Peyer's patch (tissue), 4 donors: ENCODE results near the gene HELLS. TPM values are rescaled to one million over a fixed set of nuclear protein-coding genes. Genes with fewer than 3 reads are reported as not detected.
"Not testable (repeated sequence)": the region's sequence is repeated elsewhere in the genome, so short reads cannot be mapped to it uniquely, and the experiment has no call there.

Experiments
- DNase-seq, 3 donors: peaks; one replicate each; pipeline ENCODE4 v3.0.0-alpha.2; 2017 to 2019
- H3K27ac ChIP-seq, 4 donors: fragments of 200-600 bp; sonication (generic); one replicate each; pipeline ENCODE4 v1.5.1; 2016 to 2019
- H3K27me3 ChIP-seq, 2 donors: fragments of 200-600 bp; sonication (generic); one replicate each; pipeline ENCODE4 v1.5.1; 2019
- H3K36me3 ChIP-seq, 3 donors: fragments of 200-600 bp; sonication (generic); one replicate each; pipeline ENCODE4 v1.5.1; 2016 to 2019
- H3K4me1 ChIP-seq, 4 donors: fragments of 200-600 bp; sonication (generic); one replicate each; pipeline ENCODE4 v1.5.1; 2016 to 2019
- H3K4me3 ChIP-seq, 4 donors: fragments of 200-600 bp; sonication (generic); 1 replicate in 3 of 4; 2 replicates in 1 of 4; pipeline ENCODE4 v1.5.1; 2016 to 2019; ENCODE audit warnings: mild to moderate bottlenecking in 1 of 4
- H3K9me3 ChIP-seq, 4 donors: fragments of 200-600 bp; sonication (generic); one replicate each; pipeline ENCODE4 v1.5.1; 2016 to 2019; ENCODE audit warnings: mild to moderate bottlenecking in 1 of 4
- CTCF ChIP-seq, 6 experiments: fragments of 450-650 bp in 4 of 6; fragments of 200-600 bp in 2 of 6; sonication (generic) in 1 of 6; IDR thresholded peaks; one replicate each; pipeline ENCODE4 v1.5.1; 2017 to 2019; ENCODE audit warnings: antibody characterized with exemption in 6 of 6, mild to moderate bottlenecking in 3 of 6, moderate library complexity in 1 of 6
- POLR2A ChIP-seq, 2 donors: fragments of 450-650 bp; IDR thresholded peaks; one replicate each; pipeline ENCODE4 v1.5.1; 2017; ENCODE audit warnings: antibody characterized with exemption in 2 of 2, mild to moderate bottlenecking in 2 of 2, moderate library complexity in 2 of 2
- total RNA-seq, 4 donors: library from RNA; depleted of rRNA; stranded (reverse); fragments of >200 nt; gene quantifications; one replicate each; pipeline ENCODE4 v1.1.0, GENCODE V29; 2016

HELLS gene
- total RNA-seq, 4 donors from 2014 or later: 22.1 to 151 (median 34.0) TPM

GRCh38 chr10:94630017-94630688 is 84.6 kb downstream of the HELLS start:
- no peak overlapping the region for H3K4me3 ChIP-seq
- H3K36me3 ChIP-seq: no peaks in the 10 kb centered on the region
- peaks cover 0 to 4% (median 0%) of the 10 kb centered on the region in 4 donors for H3K9me3 ChIP-seq
- DNase-seq: no peak
- TF ChIP-seq POLR2A (IDR thresholded peaks at IDR 0.05) (no peak), CTCF (IDR thresholded peaks at IDR 0.05) (peak; percentile 6 to 74 (median 54))
- no peak overlapping the region for H3K27ac ChIP-seq
- no peaks in the 10 kb centered on the region for H3K4me1 ChIP-seq
- H3K27me3 ChIP-seq: no peaks in the 10 kb centered on the region

- no peaks in the 10 kb centered on the region for H3K4me1 ChIP-seq
- H3K9me3 ChIP-seq: peaks cover 0 to 4% (median 0%) of the 10 kb centered on the region in 4 donors
- TF ChIP-seq CTCF (IDR thresholded peaks at IDR 0.05): no peak
- no peaks in the 10 kb centered on the region for H3K36me3 ChIP-seq
- H3K27me3 ChIP-seq: no peaks in the 10 kb centered on the region
- no peak overlapping the region for H3K27ac ChIP-seq
- no peak for DNase-seq
- no peak overlapping the region for H3K4me3 ChIP-seq
Observed at GRCh38 chr10:94631077-94631875, 85.7 kb downstream of the HELLS start.

- no peak for DNase-seq
- H3K4me3 ChIP-seq: no peak overlapping the region
- no peak for TF ChIP-seq CTCF (IDR thresholded peaks at IDR 0.05)
- TF ChIP-seq POLR2A (IDR thresholded peaks at IDR 0.05): no peak
- H3K4me1 ChIP-seq: no peaks in the 10 kb centered on the region
- peaks cover 0 to 4% (median 0%) of the 10 kb centered on the region in 4 donors for H3K9me3 ChIP-seq
- no peak overlapping the region for H3K27ac ChIP-seq
- no peaks in the 10 kb centered on the region for H3K27me3 ChIP-seq
- H3K36me3 ChIP-seq: no peaks in the 10 kb centered on the region
Observed at GRCh38 chr10:94632954-94633353, 87.4 kb downstream of the HELLS start.

- not testable (repeated sequence) for H3K27me3 ChIP-seq, H3K36me3 ChIP-seq, DNase-seq, H3K4me1 ChIP-seq, H3K4me3 ChIP-seq, H3K9me3 ChIP-seq, H3K27ac ChIP-seq
Observed at GRCh38 chr10:94638097-94638496, 92.5 kb downstream of the HELLS start.

- no peaks in the 10 kb centered on the region for H3K27me3 ChIP-seq
- H3K9me3 ChIP-seq: peaks cover 0 to 5% (median 0%) of the 10 kb centered on the region in 4 donors
- H3K4me1 ChIP-seq: no peaks in the 10 kb centered on the region
- H3K4me3 ChIP-seq: no peak overlapping the region
- no peaks in the 10 kb centered on the region for H3K36me3 ChIP-seq
- no peak for DNase-seq
- TF ChIP-seq POLR2A (IDR thresholded peaks at IDR 0.05) (no peak), CTCF (IDR thresholded peaks at IDR 0.05) (no peak)
- H3K27ac ChIP-seq: no peak overlapping the region
Observed at GRCh38 chr10:94639902-94640301, 94.3 kb downstream of the HELLS start.

- Histone ChIP-seq H3K4me1 (no peaks in the 10 kb centered on the region), H3K27ac (no peak overlapping the region), H3K9me3 (peaks cover 0 to 5% (median 0%) of the 10 kb centered on the region in 4 donors), H3K36me3 (no peaks in the 10 kb centered on the region), H3K4me3 (no peak overlapping the region), H3K27me3 (no peaks in the 10 kb centered on the region)
- DNase-seq: no peak
- TF ChIP-seq POLR2A (IDR thresholded peaks at IDR 0.05): no peak
- TF ChIP-seq CTCF (IDR thresholded peaks at IDR 0.05): no peak
Observed at GRCh38 chr10:94640562-94640961, 95.0 kb downstream of the HELLS start.
